GM23248 (cell line): ENCODE data around the gene TRIM2.

ENCODE experiments used
- EZH2 ChIP-seq: fragments of 200-600 bp; sonication (generic); IDR thresholded peaks from 2 replicates; pipeline ENCODE4 v1.6.1; 2018; ENCODE audit warnings: antibody characterized with exemption, mild to moderate bottlenecking; ENCODE audit not compliant: insufficient read depth, poor library complexity, severe bottlenecking
- EZH2phosphoT487 ChIP-seq: fragments of 200-600 bp; sonication (generic); IDR thresholded peaks from 2 replicates; pipeline ENCODE4 v1.6.1; 2018; ENCODE audit warnings: antibody characterized with exemption, moderate library complexity, mild to moderate bottlenecking, low read depth; ENCODE audit not compliant: insufficient read depth

- TF ChIP-seq EZH2phosphoT487, result no peak
- no peak for TF ChIP-seq EZH2
These were observed 133.4 kb downstream of the TRIM2 start for GRCh38 chr4:153337686-153338085.
